Purkinje cell (primary cell): ENCODE results near the gene ACSL4. TPM values are rescaled to one million over a fixed set of nuclear protein-coding genes. Genes with fewer than 3 reads are reported as not detected.

Experiments
- polyA plus RNA-seq: library from polyadenylated mRNA; unstranded; fragments of >200 nt; fragmentation: Nextera tagmentation; gene quantifications from 2 replicates; pipeline ENCODE4 v1.2.1, GENCODE V29; 2014

The ACSL4 gene
- polyA plus RNA-seq: 63.8 and 70.0 TPM in 2 replicates

GRCh38 chrX:109732807-109733612 is at the start of gene ACSL4:
TSS of gene ACSL4 (minus strand) at chrX:109733257. CDS start at chrX:109683363, 49,894 bp downstream.

GRCh38 chrX:109624641-109625616 is 108.1 kb downstream of the ACSL4 start, which contains the start of gene KCNE5:
TSS of gene KCNE5 (minus strand) at chrX:109625172. CDS start at chrX:109625020, 152 bp downstream.

Other genes starting within 250 kb of the ACSL4 start
- 3.5 and 4.1 TPM in 2 replicates for gene NXT2, start 196.4 kb downstream of the ACSL4 start, polyA plus RNA-seq
- gene KCNE5, start 108.1 kb downstream of the ACSL4 start, polyA plus RNA-seq: 0.50 and 1.2 TPM in 2 replicates